Central memory CD4-positive, alpha-beta T cell (primary cell): ENCODE measurements around the gene CTNNA2.
"Not testable (repeated sequence)": the region's sequence is repeated elsewhere in the genome, so short reads cannot be mapped to it uniquely, and the experiment has no call there.

Source experiments
- DNase-seq: peaks from one replicate; pipeline ENCODE4 v3.0.0; 2022

Gene CTNNA2

GRCh38 chr2:80154231-80154915 lies 641.5 kb downstream of the CTNNA2 start:
- no peak for DNase-seq

GRCh38 chr2:80164375-80164774 lies 651.5 kb downstream of the CTNNA2 start:
- DNase-seq = no peak

- DNase-seq = no peak
These were observed 653.8 kb downstream of the CTNNA2 start for GRCh38 chr2:80166483-80167171.

DNA sequence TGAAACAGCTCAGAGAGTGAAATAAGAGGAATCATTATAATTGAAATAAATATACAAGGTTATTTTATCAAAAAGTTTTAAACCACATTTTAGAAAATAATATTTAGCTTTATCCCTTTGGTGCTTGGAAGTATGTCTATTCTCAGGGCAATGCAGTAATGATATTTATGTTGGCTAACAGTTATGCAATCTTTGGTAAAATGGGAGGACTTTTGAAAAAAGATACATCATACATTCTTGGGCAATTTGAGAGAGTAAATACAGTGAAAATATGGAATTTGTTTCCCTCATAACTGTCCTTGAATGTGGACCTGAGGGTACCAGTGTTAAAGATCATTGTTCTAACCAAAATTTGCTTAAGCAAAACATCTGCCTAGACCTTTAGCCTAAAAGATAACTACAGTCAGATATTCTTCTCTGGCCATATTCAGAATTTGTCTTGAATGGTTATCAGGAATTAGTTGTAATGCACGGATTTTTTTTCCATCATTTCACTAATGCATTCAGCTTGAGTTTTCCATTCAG lies 654.5 kb downstream of the CTNNA2 start:
- no peak for DNase-seq

DNA sequence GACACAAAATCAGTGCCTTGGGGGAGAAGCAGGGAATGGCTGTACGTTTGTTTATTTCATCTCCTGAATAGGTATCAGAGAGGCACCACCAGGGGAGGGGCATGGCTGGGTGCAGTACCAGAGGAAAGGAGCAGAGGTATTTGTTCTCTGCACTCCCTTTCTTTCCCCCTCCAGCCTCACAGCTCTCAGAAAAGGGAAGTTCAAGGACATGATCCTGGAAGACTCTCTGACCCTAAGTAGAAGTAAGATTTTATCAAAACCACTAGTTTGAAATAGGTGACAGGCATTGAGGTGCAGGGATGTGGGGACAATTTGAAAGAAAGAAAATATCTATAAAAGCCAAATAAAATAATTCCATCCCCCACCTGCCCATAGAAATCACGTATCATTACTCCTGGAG lies 655.2 kb downstream of the CTNNA2 start:
- DNase-seq = no peak

GRCh38 chr2:80168801-80169200 lies 656.0 kb downstream of the CTNNA2 start:
- no peak for DNase-seq

DNA sequence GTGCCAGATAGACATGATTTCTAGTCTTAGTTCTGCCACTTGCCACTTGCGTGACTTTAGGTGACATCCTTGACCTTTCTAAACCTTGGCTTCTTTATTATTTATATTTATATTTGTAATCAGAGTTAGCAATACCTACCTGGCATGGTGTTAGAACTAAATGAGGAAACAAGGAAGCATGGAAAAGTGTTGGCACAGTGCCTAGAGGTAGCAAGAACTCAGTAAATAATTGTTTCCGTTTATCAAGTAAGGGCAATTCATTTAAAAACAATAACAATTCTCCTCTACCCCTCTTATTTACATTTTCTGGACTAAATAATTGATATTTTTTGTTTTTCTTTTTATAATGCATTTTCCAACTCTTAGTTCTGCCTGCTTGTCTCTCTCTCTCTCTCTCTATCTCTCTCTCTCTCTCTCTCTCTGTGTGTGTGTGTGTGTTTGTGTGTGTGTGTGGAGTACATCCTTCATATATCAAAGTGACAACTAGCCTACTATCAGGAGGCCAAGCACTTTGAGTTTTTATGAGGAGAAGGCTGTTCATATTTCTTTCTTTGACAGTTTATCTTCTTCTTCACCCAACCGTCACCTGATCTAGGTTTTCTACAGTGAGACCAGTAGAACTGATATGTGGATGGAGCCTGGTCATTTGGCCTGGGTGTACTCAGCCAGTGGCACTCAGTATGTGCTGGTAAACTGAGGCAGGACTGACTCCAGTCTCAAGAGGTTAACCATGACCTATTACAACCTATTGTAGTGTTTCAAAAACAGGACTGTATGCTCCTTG lies 657.2 kb downstream of the CTNNA2 start:
- DNase-seq = no peak

DNA sequence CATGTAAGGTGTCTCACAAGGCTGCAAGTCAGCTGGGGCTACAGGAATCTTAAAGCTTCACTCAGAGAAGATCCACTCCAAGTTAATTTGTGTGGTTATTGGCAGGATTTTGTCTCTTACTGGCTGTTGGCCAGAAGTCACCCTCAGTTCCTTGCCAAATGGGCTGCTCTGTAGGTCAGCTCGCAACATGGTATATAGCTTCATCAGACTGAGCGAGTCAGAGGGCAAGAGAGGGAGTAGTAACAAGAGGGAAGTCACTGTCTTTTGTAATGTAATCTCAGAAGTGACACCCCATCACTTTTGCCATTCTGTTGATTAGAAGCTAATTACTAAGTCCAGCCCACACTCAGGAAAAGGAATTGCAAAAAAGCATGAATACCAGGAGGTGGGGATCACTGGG lies 672.2 kb downstream of the CTNNA2 start:
- DNase-seq = no peak

GRCh38 chr2:80186262-80186661 lies 673.4 kb downstream of the CTNNA2 start:
- no peak for DNase-seq

DNA sequence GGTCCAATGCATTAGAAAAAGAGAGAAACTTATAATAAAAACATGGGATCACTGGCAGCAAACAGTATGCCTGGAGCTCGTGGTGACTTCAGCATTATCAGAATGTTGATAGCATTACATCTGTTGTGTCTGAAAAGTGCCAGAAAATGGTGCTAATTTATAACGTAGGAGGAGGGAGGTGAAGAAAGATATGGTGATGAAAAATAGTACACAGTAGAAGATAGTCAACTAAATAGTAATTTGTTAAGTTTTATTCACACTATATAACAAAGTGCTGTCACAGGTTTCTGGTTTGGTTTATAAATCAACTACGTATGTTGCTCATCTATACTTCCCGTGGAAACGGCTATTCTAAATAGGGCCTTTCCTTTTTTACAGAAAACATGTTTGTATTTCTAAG lies 674.3 kb downstream of the CTNNA2 start:
- no peak for DNase-seq

DNA sequence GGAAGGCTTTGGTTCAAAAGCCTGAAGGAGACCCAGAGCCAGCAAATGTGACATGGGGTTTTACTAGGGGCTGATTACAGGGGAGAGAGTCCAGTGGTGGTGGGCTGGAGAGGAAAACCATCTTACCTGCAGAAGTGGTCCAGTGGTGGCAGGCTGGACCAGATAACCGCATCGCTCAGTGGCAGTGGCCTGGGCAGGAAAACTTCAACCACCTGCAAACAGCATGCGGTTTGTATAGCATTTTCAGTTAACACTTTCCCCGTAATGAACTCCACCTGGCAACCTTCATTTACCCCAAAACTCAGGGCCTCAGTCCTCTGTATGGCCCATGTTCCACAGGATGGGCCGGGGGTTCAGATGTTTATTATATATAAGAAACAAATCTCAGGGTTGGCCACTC lies 677.3 kb downstream of the CTNNA2 start:
- no peak for DNase-seq

DNA sequence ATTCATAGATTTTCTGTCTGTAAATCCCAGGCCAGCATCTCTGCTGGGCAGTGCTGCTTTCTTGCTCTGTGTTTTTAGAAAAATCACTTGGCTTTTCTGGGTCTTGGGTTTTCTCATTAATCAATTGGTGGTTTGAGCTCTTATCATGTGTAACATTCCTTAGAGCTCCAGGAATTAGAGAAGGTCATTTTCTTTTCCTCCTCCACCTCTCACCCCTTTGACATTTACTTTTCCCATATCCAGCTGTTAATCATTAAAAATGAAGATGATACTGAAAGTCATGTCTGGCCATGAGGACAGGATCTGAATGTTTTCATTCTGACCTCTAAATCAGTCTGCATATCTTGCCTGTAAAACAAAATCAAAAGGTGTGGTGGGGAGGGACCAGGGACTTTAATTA lies 680.7 kb downstream of the CTNNA2 start:
- DNase-seq = no peak

DNA sequence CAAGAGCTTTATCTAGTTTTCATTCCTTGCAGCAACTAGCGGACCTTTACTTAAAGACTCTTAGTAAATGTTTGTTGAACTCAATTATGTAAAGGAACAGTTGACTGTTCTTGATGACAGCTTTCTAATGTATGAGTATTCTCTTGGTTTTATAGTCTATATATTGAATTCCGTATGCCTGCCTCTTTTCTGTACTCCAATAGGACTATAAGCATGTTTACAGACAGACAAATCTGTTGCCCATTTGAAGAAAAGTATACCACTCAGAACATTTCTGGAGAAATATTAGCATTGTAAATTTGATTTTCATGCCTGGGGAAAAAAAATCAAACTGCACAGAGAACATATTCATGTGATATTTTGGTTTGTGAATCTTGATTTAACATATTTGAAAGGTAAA lies 682.2 kb downstream of the CTNNA2 start:
- DNase-seq = no peak

- no peak for DNase-seq
These were observed 685.2 kb downstream of the CTNNA2 start for GRCh38 chr2:80198042-80198441.

DNA sequence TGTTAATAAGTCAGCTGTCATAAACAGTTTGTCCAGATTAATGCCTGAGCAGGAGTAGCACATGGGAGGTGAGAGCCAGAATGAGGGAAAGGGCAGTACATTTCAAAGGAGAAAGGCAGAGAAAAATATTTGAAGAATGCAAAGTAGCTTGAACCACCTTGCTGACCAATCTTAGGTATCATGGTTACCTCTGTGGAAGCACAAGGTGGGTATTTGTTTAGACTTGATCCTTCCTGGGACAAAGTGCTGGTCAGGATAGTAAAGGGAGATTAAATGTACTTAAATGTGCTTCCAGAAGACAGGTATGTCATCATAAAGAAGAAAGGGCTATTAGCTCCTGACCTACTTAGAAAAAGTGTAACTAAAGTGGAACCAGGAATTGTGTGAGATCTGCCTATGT lies 686.7 kb downstream of the CTNNA2 start:
- DNase-seq = no peak

GRCh38 chr2:80203929-80204328 lies 691.1 kb downstream of the CTNNA2 start:
- DNase-seq = not testable (repeated sequence)

- DNase-seq = no peak
These were observed 692.6 kb downstream of the CTNNA2 start for GRCh38 chr2:80205498-80205897.

DNA sequence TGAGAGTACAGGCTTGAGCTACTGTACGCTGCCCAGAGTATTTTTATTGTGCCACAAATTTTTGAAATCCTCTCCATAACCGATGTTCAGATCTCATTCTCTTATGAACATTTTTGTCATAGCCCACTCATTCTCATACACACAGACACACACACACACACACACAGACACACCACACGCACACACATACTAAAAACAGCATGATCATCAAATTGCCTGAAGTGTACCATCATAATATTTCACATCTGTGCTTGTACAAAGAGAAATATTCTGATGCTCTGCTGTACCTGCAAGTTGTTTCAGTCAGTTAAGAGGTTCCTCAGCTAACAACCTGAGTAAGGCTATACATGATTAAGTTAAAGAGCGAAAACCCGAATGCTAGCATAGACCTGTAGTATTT lies 696.6 kb downstream of the CTNNA2 start:
- no peak for DNase-seq

DNA sequence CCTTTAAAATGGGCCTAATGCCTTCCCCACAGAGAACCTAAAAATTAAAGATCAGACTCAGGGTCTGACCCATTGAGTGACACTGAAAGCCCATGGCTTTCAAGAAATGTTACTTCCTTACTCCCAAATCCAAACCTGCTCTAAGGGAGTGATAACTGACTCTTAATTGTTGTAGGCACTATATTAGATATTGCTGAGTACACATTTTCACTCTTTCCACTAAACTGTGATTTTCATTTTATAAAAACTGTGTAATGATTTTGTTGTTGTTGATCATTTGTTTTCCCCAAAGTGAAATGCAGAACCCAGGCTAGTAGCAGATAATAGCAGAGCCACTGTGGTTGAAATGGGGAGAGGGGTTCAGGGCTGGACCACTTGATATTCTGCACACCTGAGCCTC lies 704.6 kb downstream of the CTNNA2 start:
- DNase-seq = no peak

GRCh38 chr2:80222644-80223043 lies 709.8 kb downstream of the CTNNA2 start:
- no peak for DNase-seq

DNA sequence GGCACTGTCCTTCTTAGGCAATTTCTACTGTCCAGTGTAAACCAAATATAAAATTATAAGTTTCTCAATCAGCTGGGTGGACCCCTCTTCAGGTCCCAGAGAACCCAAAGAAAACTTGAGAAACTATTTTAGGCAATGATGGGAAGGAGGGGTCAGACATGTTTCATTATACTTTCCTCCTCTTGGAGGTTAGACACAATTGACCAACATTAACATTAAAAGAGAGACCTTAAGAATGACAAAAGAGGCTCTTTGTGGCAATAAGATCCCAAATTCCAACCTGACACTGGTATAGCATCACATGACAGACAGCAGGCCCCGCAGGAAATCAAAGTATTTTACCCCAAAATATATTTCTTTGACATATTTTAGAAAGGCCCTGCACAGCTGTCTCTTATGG lies 718.6 kb downstream of the CTNNA2 start:
- DNase-seq = no peak

GRCh38 chr2:80233333-80233732 lies 720.5 kb downstream of the CTNNA2 start:
- DNase-seq = no peak

- DNase-seq = no peak
These were observed 726.0 kb downstream of the CTNNA2 start for GRCh38 chr2:80238692-80239469.
